ENCODE data around the gene LRRC8A.
A peak's percentile ranks its signal among the peaks of the same experiment; 100 is the strongest.

LRRC8A gene

GRCh38 chr9:128885798-128886197 is 3.9 kb downstream of the LRRC8A start:
- H3K27me3 ChIP-seq (ENCODE audit: control insufficient read depth, insufficient read depth, low read length), result no peaks in the 10 kb centered on the region
- H3K36me3 ChIP-seq (ENCODE audit: control insufficient read depth, insufficient read depth, low read length), result no peaks in the 10 kb centered on the region
- no peak overlapping the region for H2AFZ ChIP-seq
- H3K9ac ChIP-seq, result no peak overlapping the region
- H3K27ac ChIP-seq, result peak overlapping the region; percentile 77
- peak overlapping the region; percentile 36 for H3K4me3 ChIP-seq (ENCODE audit: low read depth, low read length)
- peaks cover 8% of the 10 kb centered on the region for H3K4me1 ChIP-seq
- no peak for TF ChIP-seq CTCF (IDR thresholded peaks at IDR 0.05)
- H3K79me2 ChIP-seq, result peaks cover 15% of the 10 kb centered on the region
- H3K4me2 ChIP-seq (ENCODE audit: low read length), result peak overlapping the region; percentile 65
- H3K9me3 ChIP-seq (ENCODE audit: control insufficient read depth, low read length), result no peaks in the 10 kb centered on the region

GRCh38 chr9:128886211-128886891 is 4.4 kb downstream of the LRRC8A start:
- H3K4me3 ChIP-seq (ENCODE audit: low read depth, low read length), result peak overlapping the region; percentile 36
- H3K36me3 ChIP-seq (ENCODE audit: control insufficient read depth, insufficient read depth, low read length), result no peaks in the 10 kb centered on the region
- H3K4me2 ChIP-seq (ENCODE audit: low read length), result peak overlapping the region; percentile 65
- no peak for TF ChIP-seq CTCF (IDR thresholded peaks at IDR 0.05)
- H3K79me2 ChIP-seq, result peaks cover 15% of the 10 kb centered on the region
- H2AFZ ChIP-seq, result no peak overlapping the region
- no peaks in the 10 kb centered on the region for H3K27me3 ChIP-seq (ENCODE audit: control insufficient read depth, insufficient read depth, low read length)
- H3K9me3 ChIP-seq (ENCODE audit: control insufficient read depth, low read length), result no peaks in the 10 kb centered on the region
- H3K27ac ChIP-seq, result peak overlapping the region; percentile 77
- H3K9ac ChIP-seq, result no peak overlapping the region
- H3K4me1 ChIP-seq, result peaks cover 8% of the 10 kb centered on the region

GRCh38 chr9:128887049-128887448 is 5.1 kb downstream of the LRRC8A start:
- Histone ChIP-seq H3K9ac (no peak overlapping the region), H2AFZ (no peak overlapping the region), H3K4me1 (peaks cover 8% of the 10 kb centered on the region), H3K27me3 (ENCODE audit: control insufficient read depth, insufficient read depth, low read length) (no peaks in the 10 kb centered on the region), H3K4me2 (ENCODE audit: low read length) (peak overlapping the region; percentile 65), H3K27ac (peak overlapping the region; percentile 77), H3K79me2 (peaks cover 15% of the 10 kb centered on the region), H3K36me3 (ENCODE audit: control insufficient read depth, insufficient read depth, low read length) (no peaks in the 10 kb centered on the region), H3K9me3 (ENCODE audit: control insufficient read depth, low read length) (no peaks in the 10 kb centered on the region), H3K4me3 (ENCODE audit: low read depth, low read length) (no peak overlapping the region)
- TF ChIP-seq CTCF (IDR thresholded peaks at IDR 0.05), result no peak

GRCh38 chr9:128887914-128888350 is 6.0 kb downstream of the LRRC8A start:
- no peak overlapping the region for H3K4me2 ChIP-seq (ENCODE audit: low read length)
- H3K9me3 ChIP-seq (ENCODE audit: control insufficient read depth, low read length), result no peaks in the 10 kb centered on the region
- H3K36me3 ChIP-seq (ENCODE audit: control insufficient read depth, insufficient read depth, low read length), result no peaks in the 10 kb centered on the region
- H2AFZ ChIP-seq, result no peak overlapping the region
- H3K4me1 ChIP-seq, result peaks cover 8% of the 10 kb centered on the region
- H3K9ac ChIP-seq, result no peak overlapping the region
- no peak for TF ChIP-seq CTCF (IDR thresholded peaks at IDR 0.05)
- H3K4me3 ChIP-seq (ENCODE audit: low read depth, low read length), result no peak overlapping the region
- peaks cover 11% of the 10 kb centered on the region for H3K79me2 ChIP-seq
- no peaks in the 10 kb centered on the region for H3K27me3 ChIP-seq (ENCODE audit: control insufficient read depth, insufficient read depth, low read length)
- no peak overlapping the region for H3K27ac ChIP-seq

All from parathyroid adenoma (tissue), 2 donors.